Endothelial cell of umbilical vein (primary cell): ENCODE data around the gene ARL4C.

ENCODE experiments used
- EZH2 ChIP-seq: IDR thresholded peaks from 2 replicates; pipeline ENCODE4 v1.6.1; 2012; ENCODE audit warnings: borderline replicate concordance, low read depth, mild to moderate bottlenecking, moderate library complexity, low read length, inconsistent platforms; ENCODE audit not compliant: severe bottlenecking
- FOS ChIP-seq: IDR thresholded peaks from 2 replicates; pipeline ENCODE4 v1.6.1; 2011; ENCODE audit warnings: mild to moderate bottlenecking, low read length, moderate library complexity, borderline replicate concordance; ENCODE audit not compliant: insufficient read depth
- GATA2 ChIP-seq: IDR thresholded peaks from 2 replicates; pipeline ENCODE4 v1.7.0; 2011; ENCODE audit warnings: low read depth, mild to moderate bottlenecking, moderate library complexity, mixed read lengths, low read length; ENCODE audit not compliant: insufficient read length, insufficient read depth
- JUN ChIP-seq: IDR thresholded peaks from 2 replicates; pipeline ENCODE4 v1.6.1; 2011; ENCODE audit warnings: borderline replicate concordance, low read depth; ENCODE audit not compliant: insufficient read length, insufficient read depth
- MYC ChIP-seq: IDR thresholded peaks from one replicate; pipeline ENCODE4 v1.6.1; 2011; ENCODE audit warnings: mild to moderate bottlenecking, low read depth, low read length
- POLR2A ChIP-seq: IDR thresholded peaks from 2 replicates; pipeline ENCODE4 v1.6.1; 2012; ENCODE audit warnings: low read depth, mild to moderate bottlenecking, control low read depth, low read length
- POLR2AphosphoS5 ChIP-seq: IDR thresholded peaks from 2 replicates; pipeline ENCODE4 v1.6.1; 2012; ENCODE audit warnings: low read depth, mild to moderate bottlenecking, control low read depth, low read length, moderate library complexity; ENCODE audit not compliant: insufficient read depth
- TF ChIP-seq, protein P1 (sequence below), 2 donors: IDR thresholded peaks; 1 replicate in 1 of 2; 2 replicates in 1 of 2; pipeline ENCODE4 v1.5.1; 2011; ENCODE audit warnings: low read length in 2 of 2, mild to moderate bottlenecking in 2 of 2, moderate library complexity in 2 of 2, control low read depth in 1 of 2, inconsistent platforms in 1 of 2, low read depth in 1 of 2; ENCODE audit not compliant: insufficient read depth in 1 of 2; ENCODE audit errors: extremely low read depth in 1 of 2
- TF ChIP-seq, protein P2 (sequence below): IDR thresholded peaks from 2 replicates; pipeline ENCODE4 v1.6.1; 2011; ENCODE audit not compliant: insufficient read depth, insufficient read length

GRCh38 chr2:234490271-234491091 is 6.4 kb downstream of the ARL4C start:
- TF ChIP-seq EZH2 (no peak), JUN (no peak), POLR2A (no peak), GATA2 (no peak), FOS (no peak), POLR2AphosphoS5 (no peak), MYC (no peak)
- TF ChIP-seq, protein P1, sequence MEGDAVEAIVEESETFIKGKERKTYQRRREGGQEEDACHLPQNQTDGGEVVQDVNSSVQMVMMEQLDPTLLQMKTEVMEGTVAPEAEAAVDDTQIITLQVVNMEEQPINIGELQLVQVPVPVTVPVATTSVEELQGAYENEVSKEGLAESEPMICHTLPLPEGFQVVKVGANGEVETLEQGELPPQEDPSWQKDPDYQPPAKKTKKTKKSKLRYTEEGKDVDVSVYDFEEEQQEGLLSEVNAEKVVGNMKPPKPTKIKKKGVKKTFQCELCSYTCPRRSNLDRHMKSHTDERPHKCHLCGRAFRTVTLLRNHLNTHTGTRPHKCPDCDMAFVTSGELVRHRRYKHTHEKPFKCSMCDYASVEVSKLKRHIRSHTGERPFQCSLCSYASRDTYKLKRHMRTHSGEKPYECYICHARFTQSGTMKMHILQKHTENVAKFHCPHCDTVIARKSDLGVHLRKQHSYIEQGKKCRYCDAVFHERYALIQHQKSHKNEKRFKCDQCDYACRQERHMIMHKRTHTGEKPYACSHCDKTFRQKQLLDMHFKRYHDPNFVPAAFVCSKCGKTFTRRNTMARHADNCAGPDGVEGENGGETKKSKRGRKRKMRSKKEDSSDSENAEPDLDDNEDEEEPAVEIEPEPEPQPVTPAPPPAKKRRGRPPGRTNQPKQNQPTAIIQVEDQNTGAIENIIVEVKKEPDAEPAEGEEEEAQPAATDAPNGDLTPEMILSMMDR (IDR thresholded peaks at IDR 0.05; ENCODE audit: extremely low read depth in 1 of 2, insufficient read depth in 1 of 2, low read depth in 1 of 2, low read length in 2 of 2): no peak
- TF ChIP-seq, protein P2, sequence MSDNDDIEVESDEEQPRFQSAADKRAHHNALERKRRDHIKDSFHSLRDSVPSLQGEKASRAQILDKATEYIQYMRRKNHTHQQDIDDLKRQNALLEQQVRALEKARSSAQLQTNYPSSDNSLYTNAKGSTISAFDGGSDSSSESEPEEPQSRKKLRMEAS: no peak
